Fibroblast of the aortic adventitia (primary cell): ENCODE data around the gene NOP56. TPM values are rescaled to one million over a fixed set of nuclear protein-coding genes. Genes with fewer than 3 reads are reported as not detected.

Experiments
- DNase-seq: peaks from one replicate; pipeline ENCODE4 v3.0.0-alpha.2; 2010; ENCODE audit warnings: low read depth
- H3K4me3 ChIP-seq: 2 replicates; pipeline ENCODE4 v1.5.1; 2011; ENCODE audit warnings: low read depth, mild to moderate bottlenecking, control low read depth, low read length, moderate library complexity
- total RNA-seq: library from RNA; depleted of rRNA; stranded (reverse); fragments of >200 nt; gene quantifications from 2 replicates; pipeline ENCODE4 v1.2.3, GENCODE V29; 2012; ENCODE audit warnings: low replicate concordance
- TF ChIP-seq, protein P1 (sequence below): IDR thresholded peaks from 2 replicates; pipeline ENCODE4 v1.5.1; 2011; ENCODE audit warnings: mild to moderate bottlenecking, low read length, control low read depth, inconsistent platforms; ENCODE audit not compliant: insufficient read depth

NOP56 gene
- total RNA-seq, 1 donor, result 106 TPM

DNA sequence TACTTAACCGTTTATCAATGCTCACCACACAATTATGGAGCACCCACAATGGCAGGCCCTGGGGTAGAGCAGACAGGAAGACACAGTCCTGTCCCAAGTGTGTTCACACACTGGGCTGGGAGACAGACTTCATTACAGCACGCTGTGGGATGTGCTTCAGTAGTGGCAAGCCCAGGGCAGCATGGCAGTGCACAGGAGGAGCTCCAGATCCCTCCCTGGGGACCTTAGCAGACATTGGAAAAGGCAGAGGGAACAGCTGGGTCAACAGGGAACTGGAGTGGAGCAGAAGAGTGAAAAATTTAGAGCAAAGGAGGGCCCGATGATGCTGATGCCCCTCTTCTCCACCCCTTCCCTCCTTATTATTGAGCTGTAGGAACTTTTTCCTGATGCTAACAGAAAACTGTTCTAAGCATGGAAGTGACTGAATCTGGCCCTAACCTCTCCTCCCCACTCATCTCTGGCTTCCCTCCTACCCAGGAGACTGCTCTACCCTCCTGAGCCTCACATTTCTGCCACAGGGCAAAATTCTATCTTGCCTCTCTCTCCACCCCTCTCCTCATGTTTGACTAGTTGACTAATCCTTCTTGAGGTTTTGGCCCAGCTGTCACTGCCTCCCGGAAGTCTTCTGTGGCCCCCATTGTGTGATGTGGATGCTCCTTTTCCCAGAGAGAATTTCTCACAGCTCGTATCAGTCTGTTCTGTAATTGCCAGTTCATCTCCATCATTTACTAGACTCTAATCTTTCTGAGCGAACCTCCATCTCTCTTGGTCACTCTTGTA, 41.3 kb upstream of the NOP56 start:
- TF ChIP-seq, protein P1, sequence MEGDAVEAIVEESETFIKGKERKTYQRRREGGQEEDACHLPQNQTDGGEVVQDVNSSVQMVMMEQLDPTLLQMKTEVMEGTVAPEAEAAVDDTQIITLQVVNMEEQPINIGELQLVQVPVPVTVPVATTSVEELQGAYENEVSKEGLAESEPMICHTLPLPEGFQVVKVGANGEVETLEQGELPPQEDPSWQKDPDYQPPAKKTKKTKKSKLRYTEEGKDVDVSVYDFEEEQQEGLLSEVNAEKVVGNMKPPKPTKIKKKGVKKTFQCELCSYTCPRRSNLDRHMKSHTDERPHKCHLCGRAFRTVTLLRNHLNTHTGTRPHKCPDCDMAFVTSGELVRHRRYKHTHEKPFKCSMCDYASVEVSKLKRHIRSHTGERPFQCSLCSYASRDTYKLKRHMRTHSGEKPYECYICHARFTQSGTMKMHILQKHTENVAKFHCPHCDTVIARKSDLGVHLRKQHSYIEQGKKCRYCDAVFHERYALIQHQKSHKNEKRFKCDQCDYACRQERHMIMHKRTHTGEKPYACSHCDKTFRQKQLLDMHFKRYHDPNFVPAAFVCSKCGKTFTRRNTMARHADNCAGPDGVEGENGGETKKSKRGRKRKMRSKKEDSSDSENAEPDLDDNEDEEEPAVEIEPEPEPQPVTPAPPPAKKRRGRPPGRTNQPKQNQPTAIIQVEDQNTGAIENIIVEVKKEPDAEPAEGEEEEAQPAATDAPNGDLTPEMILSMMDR, result no peak
- no peak for DNase-seq
- no peak overlapping the region for H3K4me3 ChIP-seq

DNA sequence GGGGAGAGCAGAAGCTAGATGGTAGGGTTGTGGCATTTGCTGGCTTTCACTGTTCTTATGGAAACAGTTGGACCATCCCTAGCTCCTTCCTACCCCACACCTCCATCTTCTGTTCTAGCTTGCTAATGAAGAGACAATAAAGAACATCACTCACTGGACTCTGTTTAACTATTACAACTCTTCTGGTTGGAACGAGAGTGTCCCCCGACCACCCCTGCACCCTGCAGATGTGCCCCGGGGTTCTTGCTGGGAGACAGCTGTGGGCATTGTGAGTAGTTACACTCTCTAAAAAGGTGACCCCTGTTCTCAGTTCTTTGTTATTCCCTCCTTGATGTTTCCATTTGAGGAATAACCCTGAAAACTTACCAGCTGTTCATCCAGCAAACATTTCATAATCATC, 40.4 kb upstream of the NOP56 start:
- TF ChIP-seq, protein P1, result no peak
- H3K4me3 ChIP-seq, result no peak overlapping the region
- DNase-seq, result no peak

DNA sequence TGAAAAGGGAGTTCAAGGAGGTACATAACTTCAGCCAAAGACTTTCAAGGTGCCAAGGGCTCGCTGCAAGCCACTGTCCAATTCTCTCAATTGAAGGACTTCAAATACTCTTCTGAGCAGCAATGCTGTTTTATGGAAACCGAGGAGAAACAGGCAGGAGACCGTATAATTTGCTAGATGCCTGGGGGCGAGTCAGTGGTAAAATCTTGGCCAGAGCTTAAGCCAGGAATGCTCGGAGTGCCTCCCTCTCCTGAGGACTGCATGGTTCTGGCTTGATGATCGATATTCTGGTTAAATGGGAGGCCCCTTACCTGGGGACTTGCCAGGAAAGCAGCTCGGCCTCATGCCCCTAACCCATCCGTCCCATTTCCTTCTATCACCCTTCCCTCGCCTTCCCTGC, 35.8 kb upstream of the NOP56 start:
- TF ChIP-seq, protein P1, result no peak
- H3K4me3 ChIP-seq, result no peak overlapping the region
- DNase-seq, result no peak

DNA sequence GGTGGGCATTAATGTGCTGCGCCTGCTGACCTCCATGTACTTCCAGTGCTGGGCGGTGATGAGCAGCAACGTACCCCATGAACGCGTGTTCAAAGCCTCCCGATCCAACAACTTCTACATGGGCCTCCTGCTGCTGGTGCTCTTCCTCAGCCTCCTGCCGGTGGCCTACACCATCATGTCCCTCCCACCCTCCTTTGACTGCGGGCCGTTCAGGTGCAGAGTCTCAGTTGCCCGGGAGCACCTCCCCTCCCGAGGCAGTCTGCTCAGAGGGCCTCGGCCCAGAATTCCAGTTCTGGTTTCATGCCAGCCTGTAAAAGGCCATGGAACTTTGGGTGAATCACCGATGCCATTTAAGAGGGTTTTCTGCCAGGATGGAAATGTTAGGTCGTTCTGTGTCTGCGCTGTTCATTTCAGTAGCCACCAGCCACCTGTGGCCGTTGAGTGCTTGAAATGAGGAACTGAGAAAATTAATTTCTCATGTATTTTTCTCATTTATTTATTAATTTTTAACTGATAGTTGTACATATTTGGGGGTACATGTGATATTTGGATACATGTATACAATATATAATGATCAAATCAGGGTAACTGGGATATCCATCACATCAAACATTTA, 35.2 kb upstream of the NOP56 start:
- no peak overlapping the region for H3K4me3 ChIP-seq
- TF ChIP-seq, protein P1, result no peak
- DNase-seq, result no peak

DNA sequence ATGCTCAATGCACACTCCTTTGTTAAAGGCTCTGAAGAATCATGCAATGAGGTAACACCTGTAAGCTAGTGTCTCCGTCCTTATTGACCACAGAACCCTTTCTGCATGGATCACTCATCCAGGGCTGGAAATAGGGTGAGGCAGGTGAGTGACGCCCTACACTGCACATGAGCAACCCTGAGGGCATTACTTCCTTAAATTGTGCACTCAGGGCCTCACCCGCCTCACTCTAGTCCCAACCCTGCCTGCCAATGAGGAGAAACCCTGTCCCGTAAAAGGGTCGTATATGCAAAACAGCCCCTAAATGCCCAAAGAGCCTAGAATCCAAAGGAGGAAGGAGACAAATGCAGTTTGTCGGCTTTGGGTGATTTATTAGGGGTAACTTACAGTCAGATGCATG, 33.6 kb upstream of the NOP56 start:
- TF ChIP-seq, protein P1, result no peak
- DNase-seq, result no peak
- H3K4me3 ChIP-seq, result no peak overlapping the region

DNA sequence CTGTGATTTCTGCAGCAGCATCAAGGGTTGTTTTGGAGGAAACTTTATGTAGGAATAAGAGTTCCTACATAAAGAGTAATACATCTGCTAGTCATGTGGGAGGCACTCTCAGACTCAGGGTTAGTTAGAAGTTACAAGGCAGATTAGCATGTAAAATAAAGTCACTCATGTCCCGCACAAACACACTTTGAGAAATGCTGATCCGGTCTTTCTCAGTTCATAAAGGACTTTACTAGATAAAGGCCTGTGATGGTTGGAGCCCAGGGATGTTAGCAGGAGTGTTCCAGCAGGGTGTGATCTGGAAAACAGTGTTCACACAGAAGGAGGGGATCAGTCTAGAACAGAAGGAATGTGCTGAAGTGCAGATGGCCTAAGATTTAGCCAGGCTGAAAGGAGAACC, 33.1 kb upstream of the NOP56 start:
- H3K4me3 ChIP-seq, result no peak overlapping the region
- no peak for DNase-seq
- TF ChIP-seq, protein P1, result no peak
